A549 (cell line): Measurements from ENCODE around the gene OR10G3. TPM values are rescaled to one million over a fixed set of nuclear protein-coding genes. Genes with fewer than 3 reads are reported as not detected.
"Not testable (repeated sequence)": the region's sequence is repeated elsewhere in the genome, so short reads cannot be mapped to it uniquely, and the experiment has no call there.

ENCODE experiments used
- ATAC-seq, 2 experiments: fragments of 200-7000 bp in 1 of 2; fragments of >200 bp in 1 of 2; cut with Nextera tagmentation in 1 of 2; cut with Tn5 transposase in 1 of 2; 3 replicates each; pipeline versions ENCODE4 v1.8.0 to v1.9.1; 2018 to 2020; ENCODE audit warnings: mild to moderate bottlenecking in 1 of 2, moderate library complexity in 1 of 2
- CTCF ChIA-PET: fragments of 300-600 bp; sonication (Branson Sonifier 250); formaldehyde crosslinking; extraction: SDS; loops from one replicate; lab custom pipeline; 2021; ENCODE audit warnings: antibody characterized with exemption, inconsistent platforms; lab: Yijun Ruan, JAX
- POLR2A ChIA-PET: fragments of 350-600 bp; formaldehyde crosslinking; extraction: SDS; loops from one replicate; lab custom pipeline; 2021; ENCODE audit warnings: antibody characterized with exemption, inconsistent platforms; lab: Yijun Ruan, JAX
- DNase-seq, 2 experiments: peaks; one replicate each; pipeline versions ENCODE4 v3.0.0 to v3.0.0-alpha.2; 2011 to 2016; ENCODE audit warnings: low read depth in 1 of 2, low spot score in 1 of 2
- FAIRE-seq: peaks from 2 replicates; lab custom pipeline; 2011; peaks lifted over from hg19 to GRCh38; lab: Jason Lieb, UNC
- H3K27ac ChIP-seq, 2 experiments: fragments of >200 bp; sonication (Bioruptor Twin); formaldehyde crosslinking; 3 replicates each; pipeline ENCODE4 v1.5.1; 2016 to 2017
- H3K4me1 ChIP-seq: fragments of >200 bp; sonication (Bioruptor Twin); formaldehyde crosslinking; 3 replicates; pipeline ENCODE4 v1.6.1; 2016
- H3K4me2 ChIP-seq: fragments of >200 bp; sonication (Bioruptor Twin); formaldehyde crosslinking; 3 replicates; pipeline ENCODE4 v1.6.1; 2016
- H3K4me3 ChIP-seq: fragments of >200 bp; sonication (Bioruptor Twin); formaldehyde crosslinking; 3 replicates; pipeline ENCODE4 v1.5.1; 2016
- H3K9me3 ChIP-seq: fragments of >200 bp; sonication (Bioruptor Twin); formaldehyde crosslinking; 3 replicates; pipeline ENCODE4 v1.6.1; 2016
- BHLHE40 ChIP-seq: IDR thresholded peaks from 2 replicates; pipeline ENCODE4 v1.6.1; 2012; ENCODE audit warnings: low read depth, low read length, inconsistent platforms
- CTCF ChIP-seq: fragments of >200 bp; sonication (Bioruptor Twin); formaldehyde crosslinking; IDR thresholded peaks from 3 replicates; pipeline ENCODE4 v1.5.1; 2016
- ELK1 ChIP-seq: fragments of 150-350 bp; IDR thresholded peaks from 2 replicates; pipeline ENCODE4 v1.6.1; 2014; ENCODE audit warnings: low read depth, mild to moderate bottlenecking, low read length
- EP300 ChIP-seq, 2 experiments: fragments of >200 bp; sonication (Bioruptor Twin); formaldehyde crosslinking; IDR thresholded peaks; 2 replicates in 1 of 2; 3 replicates in 1 of 2; pipeline ENCODE4 v1.6.1; 2016 to 2017
- FOSB ChIP-seq: fragments of 250-450 bp; sonication (Bioruptor Pico); IDR thresholded peaks from 2 replicates; pipeline ENCODE4 v1.5.0; 2020; ENCODE audit warnings: mild to moderate bottlenecking, moderate library complexity
- FOSL2 ChIP-seq, 2 experiments: fragments of 450-650 bp in 1 of 2; fragments of >200 bp in 1 of 2; sonication (Bioruptor Twin) in 1 of 2; formaldehyde crosslinking; IDR thresholded peaks; 2 replicates each; pipeline versions ENCODE4 v1.5.0 to v1.6.1; 2016 to 2020; ENCODE audit warnings: mild to moderate bottlenecking in 1 of 2, moderate library complexity in 1 of 2
- FOXS1 ChIP-seq: fragments of 250-450 bp; sonication (Bioruptor Pico); IDR thresholded peaks from 2 replicates; pipeline ENCODE4 v1.5.0; 2020; ENCODE audit warnings: mild to moderate bottlenecking, moderate library complexity
- GATA3 ChIP-seq: IDR thresholded peaks from 2 replicates; pipeline ENCODE4 v1.6.1; 2012; ENCODE audit warnings: borderline replicate concordance
- HEYL ChIP-seq: fragments of 250-450 bp; sonication (Bioruptor Pico); IDR thresholded peaks from 2 replicates; pipeline ENCODE4 v1.8.0; 2021; ENCODE audit warnings: mild to moderate bottlenecking, moderate library complexity
- HOXB5 ChIP-seq: fragments of 250-450 bp; sonication (Bioruptor Pico); IDR thresholded peaks from 2 replicates; pipeline ENCODE4 v1.5.0; 2020; ENCODE audit warnings: mild to moderate bottlenecking, moderate library complexity
- JUNB ChIP-seq: fragments of >200 bp; sonication (Bioruptor Twin); formaldehyde crosslinking; IDR thresholded peaks from 2 replicates; pipeline ENCODE4 v1.6.1; 2016
- KDM1A ChIP-seq: fragments of 200-600 bp; sonication (generic); IDR thresholded peaks from 2 replicates; pipeline ENCODE4 v1.6.1; 2016; ENCODE audit warnings: low read depth, mild to moderate bottlenecking
- KDM5A ChIP-seq: fragments of 200-600 bp; sonication (generic); IDR thresholded peaks from 2 replicates; pipeline ENCODE4 v1.6.1; 2016; ENCODE audit warnings: antibody characterized with exemption, mild to moderate bottlenecking
- MAFK ChIP-seq: fragments of 450-650 bp; IDR thresholded peaks from 2 replicates; pipeline ENCODE4 v1.6.1; 2014; ENCODE audit not compliant: partially characterized antibody
- NFE2L2 ChIP-seq: fragments of 150-350 bp; conservative IDR thresholded peaks from 2 replicates; pipeline ENCODE4 v1.6.1; 2014; ENCODE audit warnings: low read length
- NR3C1 ChIP-seq: fragments of >200 bp; sonication (Bioruptor Twin); formaldehyde crosslinking; IDR thresholded peaks from 3 replicates; pipeline ENCODE4 v1.6.1; 2017
- PBX3 ChIP-seq: IDR thresholded peaks from 2 replicates; pipeline ENCODE4 v1.6.1; 2012
- PHF8 ChIP-seq: fragments of 200-600 bp; sonication (generic); IDR thresholded peaks from 2 replicates; pipeline ENCODE4 v1.6.1; 2016; ENCODE audit warnings: low read depth, mild to moderate bottlenecking, antibody characterized with exemption, moderate library complexity, borderline replicate concordance
- POLR2AphosphoS2 ChIP-seq: conservative IDR thresholded peaks from 2 replicates; pipeline ENCODE4 v1.6.1; 2012; ENCODE audit warnings: low read length, improper control_type of control experiment, inconsistent platforms
- SREBF2 ChIP-seq: fragments of 450-650 bp; IDR thresholded peaks from 2 replicates; pipeline ENCODE4 v1.6.1; 2014; ENCODE audit warnings: mild to moderate bottlenecking, moderate library complexity
- USF2 ChIP-seq: fragments of 450-650 bp; IDR thresholded peaks from 2 replicates; pipeline ENCODE4 v1.6.1; 2014; ENCODE audit warnings: antibody characterized with exemption
- ZC3H11A ChIP-seq: fragments of 450-650 bp; IDR thresholded peaks from 2 replicates; pipeline ENCODE4 v1.6.1; 2014; ENCODE audit warnings: antibody characterized with exemption, mild to moderate bottlenecking
- ZNF302 ChIP-seq: fragments of 250-450 bp; sonication (Bioruptor Pico); IDR thresholded peaks from 2 replicates; pipeline ENCODE4 v1.9.0; 2021; ENCODE audit warnings: inconsistent platforms, mild to moderate bottlenecking, moderate library complexity
- ZSCAN20 ChIP-seq: fragments of 250-450 bp; sonication (Bioruptor Pico); IDR thresholded peaks from 2 replicates; pipeline ENCODE4 v1.8.0; 2022; ENCODE audit warnings: mild to moderate bottlenecking, moderate library complexity
- WGBS: methylation state at CpG from one replicate; pipeline ENCODE4 v1.1.6; 2017; ENCODE audit errors: missing lambda C conversion rate; 5-methylcytosine and 5-hydroxymethylcytosine counted together
- polyA plus RNA-seq, 4 experiments: library from polyadenylated mRNA; depleted of rRNA in 3 of 4; stranded (reverse); fragments of >200 nt; fragmentation: RNase III in 1 of 4; extraction: RNeasy Plus Mini Kit Qiagen cat#74134 plus additional on column Dnase treatment in 1 of 4; gene quantifications; 2 replicates in 3 of 4; 3 replicates in 1 of 4; pipeline ENCODE4 v1.2.3, GENCODE V29; 2011 to 2017
- TF ChIP-seq, protein P1 (sequence below): IDR thresholded peaks from 2 replicates; pipeline ENCODE4 v1.6.1; 2012
- TF ChIP-seq, protein P2 (sequence below): fragments of 250-450 bp; sonication (Bioruptor Pico); IDR thresholded peaks from 2 replicates; pipeline ENCODE4 v1.5.0; 2021; ENCODE audit warnings: mild to moderate bottlenecking, moderate library complexity, borderline replicate concordance
- TF ChIP-seq, protein P3 (sequence below): fragments of >200 bp; sonication (Bioruptor Twin); formaldehyde crosslinking; IDR thresholded peaks from 2 replicates; pipeline ENCODE4 v1.6.1; 2016

OR10G3 gene
- polyA plus RNA-seq, 2 of the 4 experiments (the other 2 are of a cell fraction), result not detected

GRCh38 chr14:21612324-21612723, 32.4 kb upstream of the OR10G3 start (continued):
- TF ChIP-seq KDM5A (no peak), NR3C1 (no peak), EP300 (IDR thresholded peaks at IDR 0.05) (no peak), CTCF (no peak), BHLHE40 (no peak), HOXB5 (CRISPR knock-in tag) (no peak)
- TF ChIP-seq, all 56 proteins: peak for 0

- POLR2A ChIA-PET, FAIRE-seq, CTCF ChIA-PET, ATAC-seq, DNase-seq, H3K4me1 ChIP-seq, H3K9me3 ChIP-seq, H3K4me3 ChIP-seq, H3K4me2 ChIP-seq, H3K27ac ChIP-seq: not testable (repeated sequence)
- 29% methylated on average over 5 of the region's 8 CpGs for WGBS
Measured at GRCh38 chr14:21602181-21602580, 22.3 kb upstream of the OR10G3 start.

GRCh38 chr14:21589317-21589716, 9.4 kb upstream of the OR10G3 start:
- ATAC-seq, result no peak
- FAIRE-seq, result no peak
- H3K27ac ChIP-seq, result no peak overlapping the region
- under 1% methylated on average over 4 of the region's 4 CpGs for WGBS
- no peak overlapping the region for H3K4me2 ChIP-seq
- CTCF ChIA-PET, result no interaction called here
- H3K4me1 ChIP-seq, result no peaks in the 10 kb centered on the region
- TF ChIP-seq ZC3H11A, result no peak
- TF ChIP-seq, protein P1, sequence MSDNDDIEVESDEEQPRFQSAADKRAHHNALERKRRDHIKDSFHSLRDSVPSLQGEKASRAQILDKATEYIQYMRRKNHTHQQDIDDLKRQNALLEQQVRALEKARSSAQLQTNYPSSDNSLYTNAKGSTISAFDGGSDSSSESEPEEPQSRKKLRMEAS, result no peak
- TF ChIP-seq POLR2AphosphoS2, result no peak
- TF ChIP-seq FOXS1 (CRISPR knock-in tag), result no peak
- no peak for TF ChIP-seq PHF8
- TF ChIP-seq, protein P2, sequence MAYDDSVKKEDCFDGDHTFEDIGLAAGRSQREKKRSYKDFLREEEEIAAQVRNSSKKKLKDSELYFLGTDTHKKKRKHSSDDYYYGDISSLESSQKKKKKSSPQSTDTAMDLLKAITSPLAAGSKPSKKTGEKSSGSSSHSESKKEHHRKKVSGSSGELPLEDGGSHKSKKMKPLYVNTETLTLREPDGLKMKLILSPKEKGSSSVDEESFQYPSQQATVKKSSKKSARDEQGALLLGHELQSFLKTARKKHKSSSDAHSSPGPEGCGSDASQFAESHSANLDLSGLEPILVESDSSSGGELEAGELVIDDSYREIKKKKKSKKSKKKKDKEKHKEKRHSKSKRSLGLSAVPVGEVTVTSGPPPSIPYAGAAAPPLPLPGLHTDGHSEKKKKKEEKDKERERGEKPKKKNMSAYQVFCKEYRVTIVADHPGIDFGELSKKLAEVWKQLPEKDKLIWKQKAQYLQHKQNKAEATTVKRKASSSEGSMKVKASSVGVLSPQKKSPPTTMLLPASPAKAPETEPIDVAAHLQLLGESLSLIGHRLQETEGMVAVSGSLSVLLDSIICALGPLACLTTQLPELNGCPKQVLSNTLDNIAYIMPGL, result no peak
- TF ChIP-seq SREBF2, result no peak
- TF ChIP-seq ZNF302, result no peak
- no peak for TF ChIP-seq BHLHE40
- H3K9me3 ChIP-seq, result peaks cover 21% of the 10 kb centered on the region; the same call in 2 of the 3 replicates
- no peak for DNase-seq
- no peak overlapping the region for H3K4me3 ChIP-seq
- POLR2A ChIA-PET, result no interaction called here

DNA sequence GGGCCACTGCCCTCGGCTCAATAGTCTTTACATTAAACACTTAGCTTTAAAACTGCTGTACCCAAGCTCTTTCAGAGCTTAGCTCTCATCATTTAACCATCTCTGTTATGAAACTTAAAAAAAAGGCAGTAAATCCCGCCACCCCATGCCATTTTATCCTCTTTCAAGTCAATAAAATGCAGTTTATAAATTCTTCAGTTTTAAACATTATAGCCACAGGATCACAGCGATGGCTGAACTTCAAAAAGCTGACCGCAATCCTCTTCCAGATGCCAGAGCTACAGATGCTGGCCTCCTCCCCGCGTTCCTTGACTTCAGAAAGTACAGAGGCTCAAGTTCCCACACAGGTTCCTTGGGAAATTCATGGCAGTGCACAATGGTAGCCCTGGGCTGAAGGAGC, 4.2 kb downstream of the OR10G3 start:
- Histone ChIP-seq H3K9me3 (peaks cover 15% of the 10 kb centered on the region; the same call in 2 of the 3 replicates), H3K4me2 (no peak overlapping the region), H3K4me3 (no peak overlapping the region), H3K4me1 (no peaks in the 10 kb centered on the region), H3K27ac (no peak overlapping the region)
- FAIRE-seq (no peak), DNase-seq (no peak), ATAC-seq (peak in 1 of 2 experiments; percentile 39; a peak in 1 of 6 replicates)
- ChIA-PET CTCF (no interaction called here), POLR2A (no interaction called here)
- 49% methylated on average over 6 of the region's 6 CpGs for WGBS
- TF ChIP-seq NFE2L2 (no peak), HEYL (no peak), PBX3 (no peak), GATA3 (no peak), KDM1A (no peak), USF2 (no peak), FOSB (no peak), MAFK (no peak), BHLHE40 (no peak), POLR2AphosphoS2 (no peak), FOSL2 (IDR thresholded peaks at IDR 0.05) (no peak), FOSL2 (CRISPR knock-in tag; IDR thresholded peaks at IDR 0.05) (no peak), ELK1 (no peak), ZSCAN20 (no peak), JUNB (no peak)
- TF ChIP-seq, protein P3, sequence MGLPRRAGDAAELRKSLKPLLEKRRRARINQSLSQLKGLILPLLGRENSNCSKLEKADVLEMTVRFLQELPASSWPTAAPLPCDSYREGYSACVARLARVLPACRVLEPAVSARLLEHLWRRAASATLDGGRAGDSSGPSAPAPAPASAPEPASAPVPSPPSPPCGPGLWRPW, result no peak
